Activated CD8-positive, alpha-beta memory T cell treated with anti-CD3 and anti-CD28 coated beads, Interleukin-2, amount 50 U/mL, for 24 hours (primary cell): Measurements from ENCODE around the gene GNAQ.
"Not testable (repeated sequence)": the region's sequence is repeated elsewhere in the genome, so short reads cannot be mapped to it uniquely, and the experiment has no call there.

Experiments
- DNase-seq: peaks from one replicate; pipeline ENCODE4 v3.0.0-alpha.2; 2020; ENCODE audit errors: extremely low read depth

Gene GNAQ

DNA sequence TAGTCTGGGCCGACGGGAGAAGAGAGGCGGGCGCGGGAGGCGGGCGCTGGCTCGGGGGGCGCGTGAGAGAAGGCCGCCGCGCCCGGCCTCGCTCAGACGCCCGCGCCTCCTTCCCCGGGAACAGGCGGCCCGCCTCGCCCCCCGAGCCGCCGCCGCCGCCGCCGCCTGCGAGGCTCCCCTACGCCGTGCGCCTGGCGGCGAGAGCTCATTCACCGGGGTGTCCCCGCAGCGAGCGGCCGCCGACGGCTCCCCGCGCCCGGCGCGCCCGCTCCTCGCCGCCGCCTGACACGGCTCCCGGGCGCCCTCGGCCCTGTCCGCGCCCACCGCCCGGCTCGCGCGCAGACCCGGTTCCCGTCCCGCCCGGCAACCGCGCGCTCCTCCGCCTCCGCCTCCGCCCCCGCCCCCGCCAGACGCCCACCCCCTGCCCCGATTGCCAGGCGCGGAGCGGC, at the start of gene GNAQ:
GNAQ (minus strand) TSS at position 368 of the 449 bp plus-strand sequence. CDS start 576 bp downstream, outside the sequence.
- DNase-seq: no peak

DNA sequence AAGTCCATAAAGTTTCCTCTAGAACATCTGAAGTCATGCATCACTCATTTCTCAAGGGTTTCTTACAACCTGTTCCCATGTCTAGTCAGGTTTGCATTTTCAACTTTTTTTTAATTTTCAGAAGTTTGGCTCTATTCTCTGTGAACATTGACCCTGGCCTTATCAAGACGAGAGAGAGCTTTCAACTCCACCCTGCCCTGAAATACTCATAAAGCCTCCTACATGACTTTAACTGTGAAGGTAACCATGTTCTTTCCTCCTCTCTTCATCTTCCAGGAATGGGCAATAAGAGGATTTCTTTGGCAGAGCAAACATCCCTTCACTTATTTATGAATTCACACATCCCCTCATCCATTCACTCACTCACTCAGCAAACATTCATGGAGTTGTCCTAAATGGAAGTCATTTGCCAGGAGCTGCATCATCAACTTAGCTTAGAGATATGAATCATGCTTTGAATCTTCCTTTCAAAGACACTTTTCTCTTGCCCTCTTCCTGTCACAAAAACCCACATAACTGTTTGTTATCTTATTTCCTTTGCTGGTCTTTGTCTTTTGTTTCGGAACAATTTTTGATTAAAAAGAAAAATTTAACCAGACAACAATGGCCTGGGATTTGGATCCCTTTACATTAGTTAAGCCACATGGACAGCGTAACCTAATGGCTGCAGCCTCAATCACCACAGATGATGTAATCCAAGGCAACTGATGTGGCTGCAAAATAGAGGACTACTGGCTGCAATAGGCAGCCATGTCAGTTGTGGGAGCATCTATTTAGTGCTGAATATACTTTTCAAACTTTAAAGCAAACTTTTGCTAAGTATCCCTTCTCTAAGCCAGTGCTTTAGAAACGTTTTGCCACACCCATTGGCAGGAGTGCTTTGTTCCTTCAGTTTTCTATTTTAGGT, 43.0 kb upstream of the GNAQ start:
- DNase-seq: no peak

DNA sequence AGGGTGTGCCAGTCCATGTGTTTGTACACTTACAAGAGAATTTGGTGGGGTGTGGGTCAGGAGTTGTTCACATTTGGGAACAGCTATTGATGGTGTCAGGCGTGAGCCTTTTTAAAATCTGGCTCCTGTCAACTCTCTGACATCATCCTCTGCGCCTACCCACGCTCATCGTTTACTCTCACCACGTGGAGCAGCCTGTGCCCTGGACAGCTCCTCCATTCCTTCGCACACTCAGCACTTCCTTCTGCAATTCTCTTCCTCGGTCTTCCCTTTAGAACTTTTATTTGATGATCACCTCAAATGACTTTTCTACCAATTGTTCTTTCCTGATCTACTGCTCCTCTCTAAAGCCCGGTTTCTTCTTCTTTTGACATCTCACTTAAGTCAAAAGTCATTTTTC, 42.1 kb upstream of the GNAQ start:
- no peak for DNase-seq

DNA sequence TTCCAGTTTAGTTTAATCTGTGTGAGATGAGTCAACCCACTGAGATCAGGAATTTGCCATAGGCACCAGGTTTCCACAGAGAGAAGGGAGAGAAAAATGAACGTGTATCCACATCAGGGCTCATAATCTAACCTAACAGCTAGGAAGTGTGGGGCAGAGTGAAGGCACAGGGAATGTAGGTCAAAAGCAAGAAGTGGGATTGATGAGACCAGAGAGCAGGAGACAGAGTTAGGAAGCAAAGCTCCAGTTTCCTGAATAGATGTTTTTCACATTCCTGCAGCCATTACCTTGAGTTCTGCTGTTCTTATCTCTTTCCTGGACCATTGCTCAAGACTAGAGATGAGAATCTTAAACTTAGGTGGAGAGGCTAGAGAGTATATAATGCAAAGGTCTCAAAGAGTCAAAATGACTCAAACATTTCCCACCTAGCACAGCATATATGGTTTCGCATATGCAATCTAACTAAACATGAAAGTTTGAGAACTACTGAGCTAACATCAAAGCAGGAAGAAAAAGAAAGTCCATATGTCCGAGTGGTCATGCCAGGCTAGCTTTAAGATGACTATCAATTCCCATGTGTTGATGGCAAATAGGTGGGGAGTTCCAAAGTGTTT, 41.1 kb upstream of the GNAQ start:
- no peak for DNase-seq

DNA sequence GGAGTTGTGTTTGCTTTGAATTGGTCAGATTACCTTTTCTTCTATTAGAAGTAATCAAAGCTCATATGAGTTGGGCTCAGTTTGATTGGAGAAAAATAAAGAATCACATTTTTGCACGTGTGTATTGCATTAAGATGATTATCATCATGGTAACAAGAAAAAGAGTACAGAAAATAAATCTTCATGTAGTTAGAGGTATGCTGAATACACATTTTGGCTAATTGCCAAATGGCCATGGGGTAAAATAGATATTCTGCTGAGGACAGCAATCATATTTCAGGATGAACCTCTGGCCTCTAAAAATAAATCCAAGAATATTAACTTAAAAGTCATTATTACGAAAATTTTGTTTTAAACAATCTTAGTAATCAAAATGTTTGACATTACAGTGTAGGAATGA, 38.9 kb upstream of the GNAQ start:
- no peak for DNase-seq

DNA sequence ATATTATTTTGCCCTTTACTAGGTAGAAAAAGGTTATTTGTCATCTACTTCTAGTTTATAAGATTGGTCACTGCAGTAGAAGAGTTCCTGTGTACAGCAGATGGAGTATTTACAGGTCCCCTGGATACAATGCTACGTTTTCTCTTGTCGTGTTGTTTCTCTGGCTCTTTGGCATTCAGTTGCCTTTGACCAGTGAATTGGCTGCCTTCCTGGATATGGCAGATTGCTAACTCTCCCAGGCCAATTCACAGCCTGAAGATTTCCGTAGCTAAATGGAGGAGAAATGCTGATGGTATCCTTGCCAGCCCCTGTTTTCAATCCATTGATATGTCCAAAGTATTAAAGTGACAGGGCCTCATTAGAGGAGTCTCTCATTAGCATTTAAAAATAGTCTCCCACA, 32.5 kb upstream of the GNAQ start:
- no peak for DNase-seq

DNA sequence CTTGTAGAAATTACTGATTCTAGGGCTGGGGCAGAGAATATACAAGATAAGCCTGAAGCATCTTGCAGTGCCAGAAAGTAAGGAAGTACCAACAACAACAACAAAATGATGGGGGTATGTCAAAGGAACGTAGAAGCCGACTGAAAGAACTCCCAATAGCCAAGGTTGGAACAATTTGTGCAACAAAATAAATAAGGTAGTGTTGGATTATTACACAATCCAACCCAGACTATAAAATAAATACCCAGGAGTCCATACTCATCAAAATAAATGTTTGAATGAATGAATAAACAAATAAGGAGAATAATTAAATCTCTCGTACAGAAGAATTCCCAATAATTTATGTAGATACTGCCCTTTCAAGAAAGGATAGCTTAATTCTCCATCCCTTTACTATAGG, 31.1 kb upstream of the GNAQ start:
- DNase-seq: no peak

DNA sequence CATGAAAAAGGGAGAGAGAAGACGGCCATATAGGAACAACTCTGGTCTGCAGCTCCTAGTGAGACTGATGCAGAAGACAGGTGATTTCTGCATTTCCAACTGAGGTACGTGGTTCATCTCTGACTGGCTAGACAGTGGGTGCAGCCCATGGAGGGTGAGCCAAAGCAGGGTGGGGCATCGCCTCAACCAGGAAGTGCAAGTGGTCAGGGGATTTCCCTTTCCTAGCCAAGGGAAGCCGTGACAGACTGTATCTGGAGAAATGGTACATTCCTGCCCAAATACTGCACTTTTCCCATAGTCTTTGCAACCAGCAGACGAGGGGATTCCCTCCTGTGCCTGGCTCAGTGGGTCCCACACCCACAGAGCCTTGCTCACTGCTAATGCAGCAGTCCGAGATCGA, 22.6 kb upstream of the GNAQ start:
- DNase-seq: not testable (repeated sequence)

DNA sequence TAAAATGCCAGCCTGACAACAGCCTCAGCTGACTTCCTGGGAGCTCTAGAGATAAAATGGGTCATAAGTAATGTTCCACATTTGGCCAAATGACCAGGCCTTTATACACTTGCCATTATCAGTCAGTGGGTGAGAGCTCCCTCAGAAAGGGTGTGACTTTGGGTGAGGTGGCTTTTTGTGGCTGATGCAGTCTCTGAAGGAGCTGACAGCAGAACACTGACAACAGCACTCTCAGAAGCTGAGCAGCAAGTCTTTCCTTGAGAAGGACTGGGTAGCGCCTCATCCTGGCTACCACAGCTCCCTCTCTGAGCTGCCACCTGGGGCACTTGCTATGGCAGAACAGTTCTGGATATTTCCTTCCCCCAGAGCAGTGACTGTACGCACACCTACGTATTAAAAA, 22.0 kb upstream of the GNAQ start:
- DNase-seq: no peak

DNA sequence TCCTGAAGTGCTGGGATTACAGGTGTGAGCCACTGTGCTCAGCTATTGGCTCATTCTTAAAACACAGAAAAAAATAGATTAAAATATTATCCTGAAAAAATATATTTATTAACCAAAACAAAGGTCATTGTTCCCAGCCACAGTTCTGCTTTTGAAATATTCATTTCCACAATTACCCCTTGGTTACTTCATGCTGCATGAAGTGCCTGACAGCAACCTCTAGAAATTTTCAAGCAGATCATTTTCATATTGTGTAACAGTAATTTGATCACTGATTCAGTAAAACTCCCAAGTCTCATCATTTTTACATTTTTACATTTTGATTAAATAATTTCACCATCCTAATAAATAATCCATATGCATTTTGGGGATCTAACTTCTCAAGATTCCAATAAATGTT, 18.8 kb upstream of the GNAQ start:
- no peak for DNase-seq

DNA sequence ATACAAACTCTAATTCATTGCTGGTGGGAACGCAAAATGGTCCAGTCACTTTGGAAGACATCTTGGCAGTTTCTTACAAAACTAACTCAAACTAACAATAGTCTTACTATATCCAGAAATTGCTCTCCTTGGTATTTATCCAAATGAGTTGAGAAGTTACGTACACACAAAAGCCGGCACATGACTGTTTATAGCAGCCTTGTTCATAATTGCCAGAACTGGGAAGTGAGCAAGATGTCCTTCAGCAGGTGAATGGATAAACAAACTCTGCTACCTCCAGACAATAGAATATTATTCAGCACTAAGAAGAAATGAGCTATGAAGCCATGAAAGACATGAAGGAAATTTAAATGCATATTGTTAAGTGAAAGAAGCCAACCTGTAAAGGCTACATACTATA, 17.9 kb upstream of the GNAQ start:
- no peak for DNase-seq

DNA sequence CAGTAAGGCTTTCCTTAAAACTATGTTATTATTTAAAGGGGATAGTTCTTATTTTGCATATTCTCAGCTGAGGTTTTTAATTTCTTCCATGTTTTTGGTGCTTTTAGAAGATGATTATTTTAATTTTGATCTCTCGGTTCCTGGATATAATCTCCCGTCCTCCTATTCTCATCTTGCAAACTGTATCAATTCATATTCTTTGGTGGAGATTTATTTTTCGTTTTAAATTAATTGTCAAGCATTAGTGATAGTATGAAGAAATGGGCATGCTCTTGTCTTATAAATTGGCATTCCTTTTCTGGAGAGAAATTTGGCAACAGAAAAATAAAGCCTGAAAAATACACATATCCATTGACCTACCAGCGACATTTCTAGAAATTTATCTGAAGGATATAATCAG, 15.5 kb upstream of the GNAQ start:
- DNase-seq: no peak

DNA sequence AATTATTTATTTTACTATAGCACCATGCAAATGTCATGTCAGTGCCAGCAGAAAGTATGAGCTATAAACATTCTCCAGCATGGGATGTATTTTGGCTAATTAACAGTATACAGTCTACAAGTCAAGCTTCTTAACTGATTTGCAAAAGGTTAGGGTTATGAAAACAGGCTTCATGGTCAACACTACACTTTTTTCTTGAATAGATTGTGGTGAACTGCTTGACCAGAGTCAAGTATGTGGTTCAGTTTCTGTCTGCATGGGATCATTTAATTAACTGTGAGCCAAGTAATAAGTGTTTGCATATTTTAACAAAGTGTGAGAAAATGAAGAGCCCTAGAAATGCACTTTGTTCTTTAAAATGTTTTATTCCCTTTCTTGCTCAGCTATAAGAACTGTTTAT, 14.5 kb upstream of the GNAQ start:
- DNase-seq: no peak

DNA sequence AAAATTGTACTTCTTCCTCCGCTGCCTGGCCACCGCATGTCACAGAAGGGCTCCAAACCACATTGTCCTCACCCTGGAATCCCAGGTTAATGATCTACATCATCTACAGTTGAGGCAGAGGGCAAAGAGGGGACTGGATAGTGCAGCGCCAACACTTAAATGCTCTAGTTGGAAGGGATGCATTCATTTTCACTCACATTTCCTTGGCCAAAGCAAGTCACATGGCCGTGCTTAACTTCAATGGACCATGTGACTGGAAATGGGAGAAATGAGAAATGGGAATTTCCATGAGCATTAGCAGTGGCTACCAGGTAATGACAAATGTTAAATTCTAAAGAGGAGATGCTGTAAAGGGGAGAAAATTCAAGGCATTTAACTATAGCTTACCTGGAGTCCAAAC, 13.3 kb upstream of the GNAQ start:
- no peak for DNase-seq

DNA sequence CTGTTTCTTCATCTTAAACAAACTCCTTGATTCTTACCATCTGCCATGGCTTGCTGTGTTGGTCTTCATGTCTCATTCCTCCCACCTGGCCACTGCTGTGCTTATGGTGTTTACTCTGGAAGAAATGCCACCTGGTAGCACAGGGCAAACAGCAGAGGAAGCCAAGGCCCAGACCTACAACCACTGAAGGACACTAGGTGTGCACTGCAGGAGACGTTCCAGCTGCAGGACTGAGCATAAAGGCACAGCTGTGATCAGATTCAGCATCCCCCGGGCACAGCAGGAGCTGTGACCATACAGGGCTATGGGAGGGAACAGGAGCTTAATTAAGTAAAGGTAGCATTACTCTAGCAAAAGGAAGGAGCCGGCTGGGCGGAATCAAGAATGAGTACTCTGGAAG, 12.6 kb upstream of the GNAQ start:
- DNase-seq: no peak

DNA sequence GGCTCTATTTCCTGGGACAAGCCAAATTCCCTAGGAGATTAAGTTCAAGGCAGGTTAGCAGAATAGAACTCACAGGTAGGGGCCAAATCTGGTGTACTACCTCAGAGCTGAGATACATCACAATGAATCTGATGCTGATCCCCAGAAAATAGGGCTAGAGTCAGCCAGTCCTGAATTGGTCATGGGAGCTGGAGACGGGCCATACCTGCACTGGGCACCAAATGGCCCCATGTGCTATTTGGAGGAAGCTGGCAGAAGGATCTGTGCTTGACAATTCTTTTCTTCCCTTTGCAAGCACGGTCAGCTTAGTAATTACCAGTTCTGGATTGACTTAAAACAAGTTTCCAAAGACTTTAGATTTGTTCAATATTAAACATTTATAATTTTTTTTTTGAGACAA, 10.4 kb upstream of the GNAQ start:
- no peak for DNase-seq

DNA sequence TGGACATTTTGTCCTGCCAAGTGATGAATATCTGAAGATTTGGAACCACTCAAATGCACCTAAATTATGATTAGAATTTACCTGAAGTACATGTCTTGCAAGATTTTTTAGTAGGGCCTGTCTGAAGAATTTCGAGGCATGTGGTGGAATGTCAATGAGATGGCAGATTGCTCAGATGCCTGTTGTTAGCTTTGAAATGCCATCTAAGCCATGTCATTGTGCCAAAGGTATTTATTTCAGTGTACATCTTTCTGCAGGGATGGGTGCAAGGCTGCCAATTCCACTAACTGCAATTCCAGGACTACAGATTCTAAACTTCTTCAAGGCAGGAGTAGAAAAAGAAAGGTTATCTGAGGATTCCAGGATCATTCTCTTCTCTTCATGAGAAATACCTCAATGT, 9.1 kb upstream of the GNAQ start:
- DNase-seq: no peak

DNA sequence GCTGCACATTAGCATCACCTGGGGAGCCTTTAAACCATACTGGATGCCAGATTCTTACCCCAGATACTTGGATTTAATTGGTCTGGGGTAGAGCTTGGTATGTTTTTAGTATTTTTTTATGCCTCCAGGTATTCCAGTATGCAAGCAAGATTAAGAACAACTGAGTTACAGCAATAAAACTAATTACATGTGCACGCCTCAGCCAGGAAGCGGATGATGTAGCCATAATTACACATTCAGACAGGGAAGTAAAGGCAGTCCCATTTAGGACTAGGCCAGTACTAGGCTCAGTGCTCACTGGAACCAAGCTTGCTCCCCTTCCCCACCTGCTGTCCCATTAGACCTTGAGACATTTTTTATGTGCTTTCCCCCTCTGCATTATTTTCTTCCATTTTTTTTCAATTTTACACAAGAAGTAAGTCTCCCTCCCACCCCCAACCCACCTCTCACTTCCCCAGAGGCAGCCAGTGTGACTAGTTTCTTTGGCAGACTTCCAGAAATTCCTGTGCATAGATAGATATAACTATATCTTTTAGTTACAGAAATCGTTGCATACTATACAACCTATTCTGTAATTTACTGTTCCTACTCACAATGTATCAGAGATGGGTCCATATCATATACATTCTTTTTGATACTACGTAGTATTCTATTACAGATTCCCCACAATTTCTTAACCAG, 7.1 kb upstream of the GNAQ start:
- no peak for DNase-seq

DNA sequence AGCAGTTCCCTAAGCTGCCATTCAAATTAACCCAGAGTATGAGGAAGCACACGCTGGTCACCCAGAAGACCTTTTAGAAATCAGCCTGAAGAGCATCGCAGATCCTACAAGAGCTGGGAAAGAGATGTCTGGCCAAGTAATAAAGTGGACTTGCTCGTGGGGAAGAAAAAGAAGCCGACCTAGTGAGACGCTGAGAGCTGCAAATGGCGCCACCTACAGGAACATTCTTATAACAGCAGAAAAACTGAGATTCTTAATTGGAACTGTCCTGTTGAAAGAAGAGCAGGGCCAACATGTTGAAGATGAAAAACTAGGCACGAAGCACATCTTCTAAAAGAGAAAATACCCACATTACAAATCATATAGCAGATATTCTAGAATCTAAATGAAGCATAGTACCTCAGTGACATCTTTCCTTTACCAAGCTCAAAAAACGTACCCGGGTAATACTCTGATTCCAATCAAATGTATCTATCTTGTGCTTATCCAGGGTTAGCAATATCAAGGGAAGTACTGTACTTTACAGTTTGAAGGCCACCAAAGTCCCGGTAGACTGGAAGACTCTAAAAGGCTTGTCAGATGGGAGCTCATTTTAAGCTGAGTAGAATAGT, 3.9 kb upstream of the GNAQ start:
- no peak for DNase-seq

DNA sequence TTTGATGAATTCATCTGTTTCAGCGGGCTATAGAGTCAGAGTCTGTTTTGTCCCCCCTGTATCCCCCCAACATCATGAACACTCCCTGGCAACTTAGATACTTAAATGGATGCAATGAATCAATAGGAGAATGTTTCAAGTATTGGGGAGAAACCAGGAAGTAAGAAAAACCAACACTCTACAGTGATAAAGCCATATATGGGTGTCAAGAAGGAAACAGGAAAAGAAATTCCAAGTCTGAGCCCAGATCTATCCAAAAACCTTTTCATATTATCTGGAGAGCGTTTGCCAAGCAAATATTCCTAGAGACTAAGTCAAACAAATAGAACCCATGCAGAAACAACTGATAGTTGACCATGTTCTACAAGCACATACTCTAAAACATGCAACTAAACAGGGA, 2.3 kb upstream of the GNAQ start:
- no peak for DNase-seq

DNA sequence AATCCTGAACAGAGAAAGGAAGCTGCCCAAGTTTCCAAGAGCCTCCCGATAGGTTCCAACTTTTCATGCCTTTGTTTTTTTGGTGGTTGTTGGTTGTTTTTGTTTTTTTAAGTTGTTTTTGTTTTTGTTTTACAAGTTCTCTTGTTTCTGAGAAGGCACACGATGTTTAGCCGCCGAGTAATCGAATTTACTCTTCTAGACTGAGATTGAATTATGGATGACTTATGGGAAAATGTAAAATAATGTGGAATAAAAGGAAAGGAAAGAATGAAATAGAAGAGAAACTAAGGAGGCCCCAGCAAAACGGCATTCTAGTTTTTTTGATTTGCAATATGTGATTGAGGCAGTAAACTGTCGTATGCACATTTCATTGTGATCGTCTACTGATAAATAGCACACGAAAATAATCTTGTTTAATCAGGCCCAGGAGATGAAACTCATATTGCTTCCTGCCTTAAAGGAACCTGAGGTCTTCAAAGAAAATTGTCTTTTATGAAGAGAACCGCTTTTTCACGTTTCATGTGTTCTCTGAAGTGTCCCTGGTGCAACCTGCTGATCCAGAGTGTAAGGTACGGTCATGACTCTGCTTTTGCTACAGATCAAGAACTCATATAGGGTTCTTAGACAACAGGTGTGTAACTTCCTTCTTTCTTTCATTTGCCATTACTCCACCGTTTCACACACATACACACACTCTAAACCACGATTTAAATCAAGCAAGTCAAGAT, 1.3 kb upstream of the GNAQ start:
- DNase-seq: no peak
